HepG2 (cell line): ENCODE data around the gene HDGF. TPM values are rescaled to one million over a fixed set of nuclear protein-coding genes. Genes with fewer than 3 reads are reported as not detected.
A peak's percentile ranks its signal among the peaks of the same experiment; 100 is the strongest.

ENCODE experiments used
- FOXA3 ChIP-seq: IDR thresholded peaks from 2 replicates; pipeline ENCODE4 v1.6.1; 2016; ENCODE audit warnings: missing genetic modification reagents, missing compliant biosample characterization
- HDAC1 ChIP-seq: sonication (generic); formaldehyde crosslinking; IDR thresholded peaks from 2 replicates; pipeline ENCODE4 v1.5.1; 2020; ENCODE audit warnings: mild to moderate bottlenecking, missing genetic modification reagents
- HNF1B ChIP-seq: sonication (generic); formaldehyde crosslinking; IDR thresholded peaks from 2 replicates; pipeline ENCODE4 v1.5.1; 2020; ENCODE audit warnings: mild to moderate bottlenecking, moderate library complexity, missing genetic modification reagents
- HNRNPLL ChIP-seq: fragments of 200-400 bp; formaldehyde crosslinking; IDR thresholded peaks from 2 replicates; pipeline ENCODE4 v1.6.1; 2017; ENCODE audit warnings: mild to moderate bottlenecking, low read depth, low read length; ENCODE audit not compliant: poor library complexity, severe bottlenecking
- KDM4B ChIP-seq: sonication (generic); formaldehyde crosslinking; IDR thresholded peaks from 2 replicates; pipeline ENCODE4 v1.4.0; 2020; ENCODE audit warnings: missing genetic modification reagents
- KLF9 ChIP-seq: IDR thresholded peaks from 2 replicates; pipeline ENCODE4 v1.6.1; 2016; ENCODE audit warnings: low read depth
- PRMT3 ChIP-seq: sonication (generic); formaldehyde crosslinking; IDR thresholded peaks from 2 replicates; pipeline ENCODE4 v1.8.1; 2022; ENCODE audit warnings: low read depth, mild to moderate bottlenecking, moderate library complexity, missing genetic modification reagents, borderline replicate concordance
- RBFOX2 ChIP-seq: fragments of 200-400 bp; formaldehyde crosslinking; IDR thresholded peaks from 2 replicates; pipeline ENCODE4 v1.6.1; 2017; ENCODE audit warnings: low read depth, mild to moderate bottlenecking, low read length
- STAT6 ChIP-seq: sonication (generic); formaldehyde crosslinking; IDR thresholded peaks from 2 replicates; pipeline ENCODE4 v1.4.0; 2020; ENCODE audit warnings: missing genetic modification reagents, mild to moderate bottlenecking, borderline replicate concordance
- TRIM22 ChIP-seq: fragments of 450-650 bp; IDR thresholded peaks from 2 replicates; pipeline ENCODE4 v1.6.1; 2017
- ZBTB46 ChIP-seq: sonication (generic); formaldehyde crosslinking; IDR thresholded peaks from 2 replicates; pipeline ENCODE4 v1.4.0; 2020; ENCODE audit warnings: mild to moderate bottlenecking, missing genetic modification reagents, borderline replicate concordance
- ZGPAT ChIP-seq: IDR thresholded peaks from 2 replicates; pipeline ENCODE4 v1.6.1; 2016; ENCODE audit warnings: mild to moderate bottlenecking
- ZNF34 ChIP-seq: sonication (generic); formaldehyde crosslinking; IDR thresholded peaks from 2 replicates; pipeline ENCODE4 v1.4.0; 2020; ENCODE audit warnings: mild to moderate bottlenecking, missing genetic modification reagents, borderline replicate concordance
- ZNF556 ChIP-seq: sonication (generic); formaldehyde crosslinking; IDR thresholded peaks from 2 replicates; pipeline ENCODE4 v1.4.0; 2020; ENCODE audit warnings: mild to moderate bottlenecking, missing genetic modification reagents, borderline replicate concordance
- ZSCAN25 ChIP-seq: sonication (generic); formaldehyde crosslinking; IDR thresholded peaks from 2 replicates; pipeline ENCODE4 v1.8.0; 2022; ENCODE audit warnings: mild to moderate bottlenecking, missing genetic modification reagents
- ZSCAN29 ChIP-seq: sonication (generic); formaldehyde crosslinking; conservative IDR thresholded peaks from 2 replicates; pipeline ENCODE4 v1.4.0; 2020; ENCODE audit warnings: mild to moderate bottlenecking, missing genetic modification reagents
- polyA plus RNA-seq, 8 experiments: library from polyadenylated mRNA; depleted of rRNA in 3 of 8; stranded (reverse) in 7 of 8; unstranded in 1 of 8; fragments of >200 nt; fragmentation: Illumina TruSeq in 4 of 8; extraction: Trizol in 4 of 8; gene quantifications; 2 replicates each; pipeline versions ENCODE4 v1.2.1 to v1.2.3, GENCODE V29; 2011 to 2016; ENCODE audit warnings: low read depth in 4 of 8, missing spikeins in 1 of 8, mixed read lengths in 1 of 8; ENCODE audit not compliant: insufficient read depth in 1 of 8
- total RNA-seq, 5 experiments: library from RNA; depleted of rRNA; stranded (reverse); fragments of >200 nt; fragmentation: Illumina TruSeq; extraction: Trizol; gene quantifications; 2 replicates each; pipeline ENCODE4 v1.2.3, GENCODE V29; 2016; ENCODE audit warnings: low read depth in 1 of 5

Gene HDGF
- total and polyA plus RNA-seq, 2 of the 13 experiments (the other 11 are each of a cell fraction or from before 2014, with no cell fraction given): 156 to 196 TPM

- TF ChIP-seq STAT6 (CRISPR knock-in tag) (no peak), PRMT3 (CRISPR knock-in tag) (no peak), ZSCAN25 (CRISPR knock-in tag) (peak; percentile 93), HNRNPLL (peak; percentile 42), ZSCAN29 (no peak), KLF9 (CRISPR knock-in tag) (no peak), TRIM22 (no peak), HNF1B (CRISPR knock-in tag) (no peak), RBFOX2 (no peak), ZNF556 (CRISPR knock-in tag) (no peak), FOXA3 (CRISPR knock-in tag) (no peak), ZGPAT (CRISPR knock-in tag) (no peak; the same call in 1 of the 2 replicates), ZBTB46 (CRISPR knock-in tag) (no peak), ZNF34 (no peak), HDAC1 (CRISPR knock-in tag) (no peak), KDM4B (no peak)
Observed at GRCh38 chr1:156705918-156706656, 45.4 kb downstream of the HDGF start (continued).
